ENCODE data around the gene C16orf96.

The C16orf96 gene

GRCh38 chr16:4611337-4612021 lies 55.3 kb downstream of the C16orf96 start:
- H3K27me3 ChIP-seq = no peaks in the 10 kb centered on the region
- H3K4me1 ChIP-seq (ENCODE audit: control insufficient read depth in 1 of 2, insufficient read depth in 1 of 2, low read depth in 1 of 2, low read length in 1 of 2) = peaks cover 42 to 45% of the 10 kb centered on the region in 2 experiments
- H3K9me3 ChIP-seq = no peaks in the 10 kb centered on the region
- no peak overlapping the region for H3K27ac ChIP-seq
- H3K36me3 ChIP-seq = peaks cover 42% of the 10 kb centered on the region
- no peak overlapping the region for H3K4me3 ChIP-seq (ENCODE audit: low read depth in 1 of 2, low read length in 1 of 2)
- TF ChIP-seq CTCF (IDR thresholded peaks at IDR 0.05) = no peak

- Histone ChIP-seq H3K9me3 (no peaks in the 10 kb centered on the region), H3K4me1 (ENCODE audit: control insufficient read depth in 1 of 2, insufficient read depth in 1 of 2, low read depth in 1 of 2, low read length in 1 of 2) (peaks cover 50 to 53% of the 10 kb centered on the region in 2 experiments), H3K4me3 (ENCODE audit: low read depth in 1 of 2, low read length in 1 of 2) (peak overlapping the region in 1 of 2 experiments; percentile 76)
Observed at GRCh38 chr16:4612474-4612931, 56.4 kb downstream of the C16orf96 start.

GRCh38 chr16:4612977-4613635 lies 57.0 kb downstream of the C16orf96 start:
- H3K4me3 ChIP-seq (ENCODE audit: low read depth in 1 of 2, low read length in 1 of 2) = peak overlapping the region; percentile 75 to 76
- peak overlapping the region; percentile 93 for H3K27ac ChIP-seq
- H3K36me3 ChIP-seq = peaks cover 25% of the 10 kb centered on the region
- no peaks in the 10 kb centered on the region for H3K9me3 ChIP-seq
- TF ChIP-seq CTCF (IDR thresholded peaks at IDR 0.05) = no peak
- no peaks in the 10 kb centered on the region for H3K27me3 ChIP-seq
- H3K4me1 ChIP-seq (ENCODE audit: control insufficient read depth in 1 of 2, insufficient read depth in 1 of 2, low read depth in 1 of 2, low read length in 1 of 2) = peaks cover 50 to 53% of the 10 kb centered on the region in 2 experiments

More at GRCh38 chr16:4612474-4612931, 56.4 kb downstream of the C16orf96 start:
- H3K27me3 ChIP-seq = no peaks in the 10 kb centered on the region
- H3K27ac ChIP-seq = peak overlapping the region; percentile 93
- H3K36me3 ChIP-seq = peaks cover 31% of the 10 kb centered on the region
- no peak for TF ChIP-seq CTCF (IDR thresholded peaks at IDR 0.05)

GRCh38 chr16:4613636-4614570 lies 57.8 kb downstream of the C16orf96 start:
- H3K4me3 ChIP-seq (ENCODE audit: low read depth in 1 of 2, low read length in 1 of 2) = peak overlapping the region; percentile 75 to 76
- peaks cover 50 to 53% of the 10 kb centered on the region in 2 experiments for H3K4me1 ChIP-seq (ENCODE audit: control insufficient read depth in 1 of 2, insufficient read depth in 1 of 2, low read depth in 1 of 2, low read length in 1 of 2)

More at GRCh38 chr16:4613636-4614570, 57.8 kb downstream of the C16orf96 start:
- Histone ChIP-seq H3K9me3 (no peaks in the 10 kb centered on the region), H3K27ac (peak overlapping the region; percentile 93), H3K27me3 (no peaks in the 10 kb centered on the region), H3K36me3 (peaks cover 17% of the 10 kb centered on the region)
- no peak for TF ChIP-seq CTCF (IDR thresholded peaks at IDR 0.05)
